B cell (primary cell): Measurements from ENCODE around the gene ERC2.

Experiments used
- CTCF ChIP-seq: fragments of 200-600 bp; IDR thresholded peaks from one replicate; pipeline ENCODE4 v1.8.0; 2022; ENCODE audit warnings: antibody characterized with exemption, mild to moderate bottlenecking
- EZH2 ChIP-seq: IDR thresholded peaks from 2 replicates; pipeline ENCODE4 v1.6.1; 2012; ENCODE audit warnings: borderline replicate concordance, low read depth, mild to moderate bottlenecking, moderate library complexity, low read length; ENCODE audit not compliant: insufficient read depth, poor library complexity, severe bottlenecking

GRCh38 chr3:56019490-56020146 is 448.6 kb downstream of the ERC2 start:
- TF ChIP-seq CTCF, result no peak
- no peak for TF ChIP-seq EZH2
